Measurements from ENCODE around the gene VIP. TPM values are rescaled to one million over a fixed set of nuclear protein-coding genes. Genes with fewer than 3 reads are reported as not detected.

VIP gene
- total RNA-seq, 1 donor from 2014 or later = 7.1 TPM

DNA sequence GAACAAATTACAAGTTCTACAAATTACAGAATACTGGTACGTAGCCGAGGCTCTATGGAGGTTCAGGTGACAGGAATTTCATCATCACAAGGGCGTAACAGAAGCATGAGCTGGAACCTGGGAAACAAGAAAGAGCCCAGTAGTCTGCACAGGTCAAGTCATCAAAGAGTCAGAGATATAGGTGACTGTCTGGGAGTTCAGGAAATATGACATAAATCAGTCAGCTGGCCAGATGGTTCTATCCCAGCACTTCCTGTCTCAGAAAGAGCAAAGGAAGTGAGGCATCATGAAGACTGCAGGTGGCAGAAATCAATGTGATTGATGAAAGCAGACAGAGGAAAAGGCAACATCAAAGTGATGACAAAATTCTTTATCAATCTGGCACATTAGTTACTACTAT, 29.6 kb upstream of the VIP start:
- Histone ChIP-seq H3K27me3 (ENCODE audit: control insufficient read depth, insufficient read depth, low read length) (no peaks in the 10 kb centered on the region), H3K36me3 (ENCODE audit: control insufficient read depth, insufficient read depth, low read length) (no peaks in the 10 kb centered on the region), H3K4me3 (ENCODE audit: low read depth, low read length) (no peak overlapping the region)
- DNase-seq (ENCODE audit: low read depth) = peak; percentile 28
- TF ChIP-seq, protein P1, sequence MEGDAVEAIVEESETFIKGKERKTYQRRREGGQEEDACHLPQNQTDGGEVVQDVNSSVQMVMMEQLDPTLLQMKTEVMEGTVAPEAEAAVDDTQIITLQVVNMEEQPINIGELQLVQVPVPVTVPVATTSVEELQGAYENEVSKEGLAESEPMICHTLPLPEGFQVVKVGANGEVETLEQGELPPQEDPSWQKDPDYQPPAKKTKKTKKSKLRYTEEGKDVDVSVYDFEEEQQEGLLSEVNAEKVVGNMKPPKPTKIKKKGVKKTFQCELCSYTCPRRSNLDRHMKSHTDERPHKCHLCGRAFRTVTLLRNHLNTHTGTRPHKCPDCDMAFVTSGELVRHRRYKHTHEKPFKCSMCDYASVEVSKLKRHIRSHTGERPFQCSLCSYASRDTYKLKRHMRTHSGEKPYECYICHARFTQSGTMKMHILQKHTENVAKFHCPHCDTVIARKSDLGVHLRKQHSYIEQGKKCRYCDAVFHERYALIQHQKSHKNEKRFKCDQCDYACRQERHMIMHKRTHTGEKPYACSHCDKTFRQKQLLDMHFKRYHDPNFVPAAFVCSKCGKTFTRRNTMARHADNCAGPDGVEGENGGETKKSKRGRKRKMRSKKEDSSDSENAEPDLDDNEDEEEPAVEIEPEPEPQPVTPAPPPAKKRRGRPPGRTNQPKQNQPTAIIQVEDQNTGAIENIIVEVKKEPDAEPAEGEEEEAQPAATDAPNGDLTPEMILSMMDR (IDR thresholded peaks at IDR 0.05; ENCODE audit: insufficient read depth, low read length, poor library complexity, severe bottlenecking) = no peak

DNA sequence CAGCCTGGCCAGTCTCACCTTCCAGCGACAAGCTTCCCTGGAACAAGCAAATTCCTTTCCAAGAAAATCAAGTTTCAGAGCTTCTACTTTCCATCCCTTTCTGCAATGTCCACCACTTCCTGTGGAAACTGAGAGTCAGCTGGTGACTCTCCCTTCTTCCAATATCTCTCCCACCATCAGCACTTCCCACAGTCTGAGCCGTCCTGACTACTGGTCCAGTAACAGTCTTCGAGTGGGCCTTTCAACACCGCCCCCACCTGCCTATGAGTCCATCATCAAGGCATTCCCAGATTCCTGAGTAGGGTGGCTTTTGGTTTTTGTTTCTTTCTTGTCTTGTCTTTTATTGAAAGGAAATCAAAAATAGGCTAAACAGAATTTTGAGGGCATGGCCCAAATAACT, 28.6 kb upstream of the VIP start:
- TF ChIP-seq, protein P1 (IDR thresholded peaks at IDR 0.05; ENCODE audit: insufficient read depth, low read length, poor library complexity, severe bottlenecking) = no peak
- H3K36me3 ChIP-seq (ENCODE audit: control insufficient read depth, insufficient read depth, low read length) = no peaks in the 10 kb centered on the region
- H3K27me3 ChIP-seq (ENCODE audit: control insufficient read depth, insufficient read depth, low read length) = no peaks in the 10 kb centered on the region
- DNase-seq (ENCODE audit: low read depth) = no peak
- no peak overlapping the region for H3K4me3 ChIP-seq (ENCODE audit: low read depth, low read length)

DNA sequence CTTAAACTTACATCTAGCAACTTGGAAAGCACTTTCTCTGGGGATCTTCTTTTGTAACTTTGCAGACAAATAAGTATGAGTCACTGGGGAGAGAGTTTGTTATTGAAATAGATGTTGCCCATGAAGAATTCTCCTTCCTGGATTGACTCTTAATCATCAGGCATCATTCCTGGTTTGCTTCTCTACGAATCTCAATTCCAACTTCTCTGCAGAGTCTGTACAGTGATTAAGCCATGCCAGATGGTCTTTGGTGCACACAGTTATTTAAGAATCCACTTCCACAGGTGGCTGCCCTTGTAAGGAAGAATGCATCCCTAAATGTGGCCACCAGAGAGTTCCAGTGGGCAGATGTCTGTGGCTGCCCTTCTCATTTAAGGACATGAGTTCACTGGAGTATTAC, 27.2 kb upstream of the VIP start:
- Histone ChIP-seq H3K4me3 (ENCODE audit: low read depth, low read length) (no peak overlapping the region), H3K36me3 (ENCODE audit: control insufficient read depth, insufficient read depth, low read length) (no peaks in the 10 kb centered on the region), H3K27me3 (ENCODE audit: control insufficient read depth, insufficient read depth, low read length) (no peaks in the 10 kb centered on the region)
- no peak for DNase-seq (ENCODE audit: low read depth)
- TF ChIP-seq, protein P1 (IDR thresholded peaks at IDR 0.05; ENCODE audit: insufficient read depth, low read length, poor library complexity, severe bottlenecking) = no peak

DNA sequence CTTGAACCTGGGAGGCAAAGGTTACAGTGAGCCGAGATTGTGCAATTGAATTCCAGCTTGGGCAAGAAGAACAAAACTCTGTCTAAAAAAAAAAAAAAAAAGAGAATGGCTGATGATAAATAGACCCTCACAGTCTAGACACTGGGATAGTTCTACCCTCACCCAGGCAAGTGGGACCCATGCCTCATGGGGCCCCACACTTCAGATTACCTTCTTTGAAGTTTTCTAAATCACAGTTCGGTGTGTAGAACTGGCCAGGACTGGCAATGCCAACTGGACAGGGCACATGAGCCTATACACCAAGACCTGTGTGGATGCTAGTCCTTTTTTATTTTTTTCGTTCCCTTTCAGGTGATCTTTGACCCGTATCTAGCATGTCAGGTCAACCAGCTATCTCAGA, 24.3 kb upstream of the VIP start:
- no peak for DNase-seq (ENCODE audit: low read depth)
- TF ChIP-seq, protein P1 (IDR thresholded peaks at IDR 0.05; ENCODE audit: insufficient read depth, low read length, poor library complexity, severe bottlenecking) = no peak
- H3K36me3 ChIP-seq (ENCODE audit: control insufficient read depth, insufficient read depth, low read length) = no peaks in the 10 kb centered on the region
- no peak overlapping the region for H3K4me3 ChIP-seq (ENCODE audit: low read depth, low read length)
- no peaks in the 10 kb centered on the region for H3K27me3 ChIP-seq (ENCODE audit: control insufficient read depth, insufficient read depth, low read length)

DNA sequence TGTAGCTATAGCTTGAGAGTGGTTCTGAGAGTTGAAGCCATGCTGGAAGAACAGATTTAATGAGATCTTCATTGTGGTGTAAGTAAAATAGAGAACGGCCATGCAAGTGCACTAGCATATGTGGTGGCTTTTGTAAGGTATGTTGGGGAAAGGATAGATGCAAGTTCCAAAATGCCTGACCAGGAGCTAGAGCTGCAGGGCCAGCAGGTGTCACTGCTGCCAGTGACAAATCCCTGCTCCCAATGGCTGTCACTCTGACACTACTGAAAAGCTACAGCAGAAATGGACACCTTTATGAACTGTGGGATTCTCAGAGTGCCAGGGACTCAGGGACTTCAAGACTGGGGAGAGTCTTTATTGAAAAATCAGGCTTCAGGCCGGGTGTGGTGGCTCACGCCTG, 23.1 kb upstream of the VIP start:
- no peak for DNase-seq (ENCODE audit: low read depth)
- no peaks in the 10 kb centered on the region for H3K27me3 ChIP-seq (ENCODE audit: control insufficient read depth, insufficient read depth, low read length)
- no peaks in the 10 kb centered on the region for H3K36me3 ChIP-seq (ENCODE audit: control insufficient read depth, insufficient read depth, low read length)
- TF ChIP-seq, protein P1 (IDR thresholded peaks at IDR 0.05; ENCODE audit: insufficient read depth, low read length, poor library complexity, severe bottlenecking) = no peak
- no peak overlapping the region for H3K4me3 ChIP-seq (ENCODE audit: low read depth, low read length)

DNA sequence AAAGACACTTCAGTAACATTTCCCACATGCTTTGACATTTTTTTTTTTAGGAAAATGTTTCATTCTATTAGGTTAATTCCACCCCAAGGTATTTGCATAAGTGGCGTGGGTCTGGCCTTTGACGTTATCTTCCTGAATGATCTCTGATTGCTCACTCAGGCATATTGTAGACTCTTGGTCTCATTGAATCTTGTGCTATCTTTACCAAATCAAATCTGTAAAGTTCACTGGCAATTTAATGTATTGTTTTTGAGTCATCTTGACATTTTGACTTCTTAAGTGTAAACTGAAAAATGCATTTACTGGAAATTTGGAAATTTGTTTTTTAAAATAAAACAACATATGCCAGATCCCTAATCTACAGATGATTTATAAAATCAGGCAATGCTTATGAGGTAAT, 16.0 kb upstream of the VIP start:
- no peak for DNase-seq (ENCODE audit: low read depth)
- Histone ChIP-seq H3K27me3 (ENCODE audit: control insufficient read depth, insufficient read depth, low read length) (no peaks in the 10 kb centered on the region), H3K36me3 (ENCODE audit: control insufficient read depth, insufficient read depth, low read length) (no peaks in the 10 kb centered on the region), H3K4me3 (ENCODE audit: low read depth, low read length) (no peak overlapping the region)
- TF ChIP-seq, protein P1 (IDR thresholded peaks at IDR 0.05; ENCODE audit: insufficient read depth, low read length, poor library complexity, severe bottlenecking) = no peak

Data from kidney epithelial cell (primary cell).